Upper lobe of left lung (tissue), 4 donors: ENCODE data around the gene SAMD3.

Experiments used
- CTCF ChIP-seq, 6 experiments: fragments of 450-650 bp in 4 of 6; fragments of 200-600 bp in 2 of 6; sonication (generic) in 2 of 6; IDR thresholded peaks; one replicate each; pipeline ENCODE4 v1.5.1; 2016 to 2019; ENCODE audit warnings: antibody characterized with exemption in 6 of 6
- EP300 ChIP-seq, 4 donors: sonication (generic); formaldehyde crosslinking; IDR thresholded peaks; one replicate each; pipeline ENCODE4 v1.5.1; 2017; ENCODE audit warnings: antibody characterized with exemption in 4 of 4, control low read depth in 2 of 4
- POLR2A ChIP-seq, 4 donors: fragments of 450-650 bp; IDR thresholded peaks; one replicate each; pipeline ENCODE4 v1.5.1; 2016 to 2017; ENCODE audit warnings: antibody characterized with exemption in 4 of 4, mild to moderate bottlenecking in 2 of 4

DNA sequence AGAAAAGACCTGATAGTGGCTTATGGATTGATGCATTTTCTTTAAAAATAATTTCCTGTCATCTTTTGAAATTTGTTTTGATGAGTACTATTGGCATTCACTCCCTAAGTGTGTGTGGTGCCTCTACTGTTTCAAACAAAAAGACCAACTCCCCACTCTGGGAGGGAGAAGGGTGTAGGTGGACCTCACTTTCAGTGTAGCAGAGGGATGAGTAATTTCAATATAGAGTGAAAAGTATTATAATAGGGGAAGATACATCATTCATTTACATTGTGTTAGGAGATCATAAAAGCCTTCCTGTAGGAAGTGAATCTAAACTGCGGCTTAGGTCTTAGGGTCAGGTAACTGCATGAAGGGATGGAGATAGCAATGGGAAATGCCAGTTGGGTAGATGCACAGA, 46.4 kb downstream of the SAMD3 start:
- TF ChIP-seq CTCF (IDR thresholded peaks at IDR 0.05): no peak
- TF ChIP-seq POLR2A (IDR thresholded peaks at IDR 0.05): no peak
- TF ChIP-seq EP300 (IDR thresholded peaks at IDR 0.05): no peak
